Right renal pelvis (tissue), 4 donors: Measurements from ENCODE around the gene ADAMTSL1. TPM values are rescaled to one million over a fixed set of nuclear protein-coding genes. Genes with fewer than 3 reads are reported as not detected.

Source experiments
- DNase-seq, 4 donors: peaks; one replicate each; pipeline ENCODE4 v3.0.0-alpha.2; 2013; ENCODE audit warnings: low read depth in 4 of 4, low spot score in 3 of 4, missing footprints in 1 of 4
- polyA plus RNA-seq, 4 donors: library from polyadenylated mRNA; unstranded; fragments of 120-200 nt; gene quantifications; one replicate each; pipeline ENCODE4 v1.2.1, GENCODE V29; 2013; ENCODE audit not compliant: insufficient read length in 4 of 4

ADAMTSL1 gene
- polyA plus RNA-seq, 4 donors, result 12.3 to 19.2 (median 16.6) TPM

- no peak for DNase-seq
Observed at GRCh38 chr9:18545636-18546360, 71.8 kb downstream of the ADAMTSL1 start.

- no peak for DNase-seq
Observed at GRCh38 chr9:18548456-18548855, 74.5 kb downstream of the ADAMTSL1 start.

GRCh38 chr9:18549772-18550171 lies 75.8 kb downstream of the ADAMTSL1 start:
- no peak for DNase-seq

- no peak for DNase-seq
Observed at GRCh38 chr9:18550286-18550685, 76.3 kb downstream of the ADAMTSL1 start.

GRCh38 chr9:18554244-18554643 lies 80.3 kb downstream of the ADAMTSL1 start:
- no peak for DNase-seq

GRCh38 chr9:18555105-18555883 lies 81.3 kb downstream of the ADAMTSL1 start:
- DNase-seq, result no peak

GRCh38 chr9:18564018-18564880 lies 90.3 kb downstream of the ADAMTSL1 start:
- no peak for DNase-seq

- DNase-seq, result no peak
Observed at GRCh38 chr9:18566121-18566520, 92.2 kb downstream of the ADAMTSL1 start.

- DNase-seq, result no peak
Observed at GRCh38 chr9:18568973-18569372, 95.0 kb downstream of the ADAMTSL1 start.

GRCh38 chr9:18569941-18570630 lies 96.1 kb downstream of the ADAMTSL1 start:
- no peak for DNase-seq

- no peak for DNase-seq
Observed at GRCh38 chr9:18573021-18573556, 99.1 kb downstream of the ADAMTSL1 start.

GRCh38 chr9:18575686-18576085 lies 101.7 kb downstream of the ADAMTSL1 start:
- no peak for DNase-seq

GRCh38 chr9:18579536-18579935 lies 105.6 kb downstream of the ADAMTSL1 start:
- DNase-seq, result no peak

GRCh38 chr9:18580151-18580550 lies 106.2 kb downstream of the ADAMTSL1 start:
- no peak for DNase-seq

- DNase-seq, result no peak
Observed at GRCh38 chr9:18585996-18586395, 112.0 kb downstream of the ADAMTSL1 start.

- no peak for DNase-seq
Observed at GRCh38 chr9:18588002-18588401, 114.0 kb downstream of the ADAMTSL1 start.

- no peak for DNase-seq
Observed at GRCh38 chr9:18591261-18591660, 117.3 kb downstream of the ADAMTSL1 start.

GRCh38 chr9:18594837-18595236 lies 120.9 kb downstream of the ADAMTSL1 start:
- DNase-seq, result no peak

GRCh38 chr9:18595597-18595996 lies 121.6 kb downstream of the ADAMTSL1 start:
- no peak for DNase-seq

- DNase-seq, result no peak
Observed at GRCh38 chr9:18596920-18597319, 123.0 kb downstream of the ADAMTSL1 start.
